NCI-H1092 (cell line): Measurements from ENCODE around the gene ASIC4.
A peak's percentile ranks its signal among the peaks of the same experiment; 100 is the strongest.

Source experiments
- DNase-seq: peaks from one replicate; lab custom pipeline; 2025; lab: John Stamatoyannopoulos, UW

Gene ASIC4

DNA sequence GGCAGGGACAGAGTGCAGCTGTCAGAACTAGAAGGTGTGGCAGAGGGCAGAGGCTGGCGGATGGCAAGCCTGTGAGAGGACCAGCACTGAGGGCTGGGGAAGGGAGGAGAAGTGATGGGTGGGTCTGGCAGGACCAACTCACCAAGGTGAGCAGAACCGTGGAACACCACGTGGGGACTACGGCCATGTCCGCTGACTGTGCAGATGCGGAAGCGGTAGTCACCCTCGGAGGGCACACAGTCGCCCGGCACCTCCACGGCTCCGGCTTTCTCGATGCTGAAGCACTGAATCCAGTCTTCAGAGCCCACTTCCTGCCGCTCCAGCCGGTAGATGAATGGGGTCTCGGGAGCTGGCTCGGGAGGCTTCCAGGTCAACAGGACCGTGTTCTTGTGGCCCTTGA is 52.8 kb downstream of the ASIC4 start:
- no peak for DNase-seq

DNA sequence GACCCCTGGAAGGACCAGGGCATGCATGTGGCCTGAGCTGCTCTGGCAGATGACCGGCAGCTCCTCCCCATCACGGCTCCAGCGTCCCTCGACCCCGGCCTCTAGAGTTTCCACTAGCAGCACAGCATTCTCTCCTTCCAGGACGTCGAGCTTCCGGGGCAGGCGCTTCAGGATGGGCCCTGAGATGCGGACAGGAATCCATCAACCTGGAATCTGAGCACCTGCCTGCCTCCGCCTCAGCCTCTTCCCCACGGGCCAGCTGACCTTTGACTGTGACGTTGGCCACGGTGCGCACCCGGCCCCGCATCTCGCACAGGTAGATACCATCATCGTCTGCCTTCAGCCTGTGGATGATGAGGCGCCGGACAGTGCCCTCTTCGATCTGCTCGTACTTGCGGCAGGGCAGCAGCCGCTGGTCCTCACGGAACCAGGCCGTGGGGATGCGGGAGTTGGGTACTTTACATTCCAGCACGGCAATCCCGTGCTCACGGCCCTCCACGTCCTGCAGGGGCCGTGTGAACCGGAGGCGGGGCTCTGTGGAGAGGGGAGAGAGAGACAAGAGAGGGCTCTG is 53.6 kb downstream of the ASIC4 start:
- no peak for DNase-seq

DNA sequence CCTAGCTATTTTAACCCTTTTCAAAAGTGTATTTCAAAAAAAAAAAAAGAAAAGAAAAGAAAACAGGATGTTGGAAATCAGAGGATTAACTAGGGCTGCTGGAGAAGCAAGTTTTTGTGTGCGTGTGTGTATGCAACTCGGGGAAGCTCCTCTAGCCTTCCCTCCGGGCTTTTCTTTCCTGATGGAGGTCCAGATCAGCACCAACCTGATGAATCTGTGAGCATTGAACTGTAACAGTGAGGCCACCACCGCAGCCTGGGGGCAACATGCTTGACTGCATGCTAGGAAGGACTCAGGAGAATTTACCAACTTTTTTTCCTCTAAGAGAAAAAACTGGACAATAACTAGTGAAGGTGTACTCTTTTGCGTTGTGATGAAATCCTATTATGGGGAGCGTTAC is 54.8 kb downstream of the ASIC4 start:
- DNase-seq = no peak

DNA sequence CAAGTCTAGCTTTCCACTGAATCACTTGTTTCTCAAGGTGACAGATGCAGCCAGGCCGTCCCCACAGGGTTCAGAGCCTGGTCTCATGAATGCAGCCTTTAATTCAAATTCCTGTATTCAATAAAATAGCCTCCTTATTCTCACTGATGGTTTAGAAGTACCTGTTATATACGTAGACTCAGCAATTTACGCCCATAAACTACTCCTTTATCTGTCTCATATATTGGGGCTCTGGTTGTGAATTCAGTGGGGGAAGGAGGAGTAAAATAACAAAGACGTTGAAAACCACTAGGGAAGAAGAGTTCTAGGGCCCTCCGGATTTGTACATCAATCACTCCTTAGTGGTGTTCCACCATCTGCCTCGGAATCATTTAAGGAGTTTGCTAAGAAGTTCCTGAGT is 55.4 kb downstream of the ASIC4 start:
- DNase-seq = no peak

GRCh38 chr2:219570194-219570923 is 56.1 kb downstream of the ASIC4 start:
- no peak for DNase-seq

DNA sequence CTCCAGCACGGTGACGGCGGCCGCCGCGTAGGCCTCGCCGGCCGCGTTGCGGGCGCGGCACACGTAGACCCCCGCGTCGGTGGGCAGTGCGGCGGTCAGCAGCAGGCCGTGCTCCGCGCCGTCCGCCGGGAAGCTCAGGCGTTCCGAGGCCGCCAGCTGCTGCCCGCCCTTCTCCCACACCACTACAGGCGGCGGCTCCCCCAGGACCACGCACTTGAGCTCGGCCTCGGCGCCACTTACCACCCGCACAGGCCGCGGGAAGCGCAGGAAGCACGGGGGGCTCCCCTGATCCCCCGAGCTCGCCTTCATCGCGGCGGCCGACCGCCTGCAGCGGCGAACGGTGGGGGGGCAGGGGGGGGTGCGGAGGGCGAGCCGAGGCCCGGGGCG is 56.6 kb downstream of the ASIC4 start:
- no peak for DNase-seq

GRCh38 chr2:219571311-219572236 is 57.3 kb downstream of the ASIC4 start, which contains the start of gene OBSL1:
TSS of gene OBSL1 (minus strand) at chr2:219571539. CDS start at chr2:219571232, 307 bp downstream.
- peak; percentile 67 for DNase-seq

GRCh38 chr2:219572237-219573001 is 58.1 kb downstream of the ASIC4 start, which contains the start of gene INHA:
TSS of gene INHA (plus strand) at chr2:219572310. CDS start at chr2:219572375, 65 bp downstream.
- no peak for DNase-seq

DNA sequence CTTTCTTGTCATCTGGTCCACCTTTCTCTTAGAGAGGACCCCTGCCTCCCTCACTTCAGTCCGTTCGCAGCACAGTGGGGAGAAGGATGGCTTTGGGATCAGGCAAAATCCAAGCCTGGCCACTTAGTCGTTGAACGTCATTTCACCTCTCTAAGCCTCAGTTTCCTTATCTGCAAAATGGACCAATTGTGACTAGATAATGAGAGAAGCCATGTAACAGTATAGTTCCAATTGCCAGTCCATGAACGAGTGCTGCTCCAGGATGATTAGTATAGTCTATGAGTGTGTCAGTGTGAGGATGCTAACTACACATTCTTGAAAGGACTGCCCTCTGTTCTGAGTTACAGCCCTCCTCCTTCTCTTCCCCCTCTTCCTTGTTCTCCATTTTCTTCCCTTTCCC is 58.9 kb downstream of the ASIC4 start:
- no peak for DNase-seq

DNA sequence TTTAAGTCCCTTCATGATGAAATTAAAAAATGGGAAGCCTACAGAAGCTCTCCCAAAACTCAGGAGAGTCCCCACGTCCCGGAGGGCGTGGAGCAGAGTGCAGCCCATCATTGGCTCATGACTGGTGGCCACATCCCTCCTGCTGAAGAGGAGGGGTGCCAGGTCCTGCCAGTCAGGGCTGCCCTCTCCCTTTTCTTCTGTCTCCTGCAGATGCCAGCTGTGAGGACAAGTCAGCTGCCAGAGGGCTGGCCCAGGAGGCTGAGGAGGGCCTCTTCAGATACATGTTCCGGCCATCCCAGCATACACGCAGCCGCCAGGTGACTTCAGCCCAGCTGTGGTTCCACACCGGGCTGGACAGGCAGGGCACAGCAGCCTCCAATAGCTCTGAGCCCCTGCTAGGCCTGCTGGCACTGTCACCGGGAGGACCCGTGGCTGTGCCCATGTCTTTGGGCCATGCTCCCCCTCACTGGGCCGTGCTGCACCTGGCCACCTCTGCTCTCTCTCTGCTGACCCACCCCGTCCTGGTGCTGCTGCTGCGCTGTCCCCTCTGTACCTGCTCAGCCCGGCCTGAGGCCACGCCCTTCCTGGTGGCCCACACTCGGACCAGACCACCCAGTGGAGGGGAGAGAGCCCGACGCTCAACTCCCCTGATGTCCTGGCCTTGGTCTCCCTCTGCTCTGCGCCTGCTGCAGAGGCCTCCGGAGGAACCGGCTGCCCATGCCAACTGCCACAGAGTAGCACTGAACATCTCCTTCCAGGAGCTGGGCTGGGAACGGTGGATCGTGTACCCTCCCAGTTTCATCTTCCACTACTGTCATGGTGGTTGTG is 60.4 kb downstream of the ASIC4 start:
- no peak for DNase-seq

GRCh38 chr2:219575566-219576504 is 61.6 kb downstream of the ASIC4 start:
- DNase-seq = no peak

DNA sequence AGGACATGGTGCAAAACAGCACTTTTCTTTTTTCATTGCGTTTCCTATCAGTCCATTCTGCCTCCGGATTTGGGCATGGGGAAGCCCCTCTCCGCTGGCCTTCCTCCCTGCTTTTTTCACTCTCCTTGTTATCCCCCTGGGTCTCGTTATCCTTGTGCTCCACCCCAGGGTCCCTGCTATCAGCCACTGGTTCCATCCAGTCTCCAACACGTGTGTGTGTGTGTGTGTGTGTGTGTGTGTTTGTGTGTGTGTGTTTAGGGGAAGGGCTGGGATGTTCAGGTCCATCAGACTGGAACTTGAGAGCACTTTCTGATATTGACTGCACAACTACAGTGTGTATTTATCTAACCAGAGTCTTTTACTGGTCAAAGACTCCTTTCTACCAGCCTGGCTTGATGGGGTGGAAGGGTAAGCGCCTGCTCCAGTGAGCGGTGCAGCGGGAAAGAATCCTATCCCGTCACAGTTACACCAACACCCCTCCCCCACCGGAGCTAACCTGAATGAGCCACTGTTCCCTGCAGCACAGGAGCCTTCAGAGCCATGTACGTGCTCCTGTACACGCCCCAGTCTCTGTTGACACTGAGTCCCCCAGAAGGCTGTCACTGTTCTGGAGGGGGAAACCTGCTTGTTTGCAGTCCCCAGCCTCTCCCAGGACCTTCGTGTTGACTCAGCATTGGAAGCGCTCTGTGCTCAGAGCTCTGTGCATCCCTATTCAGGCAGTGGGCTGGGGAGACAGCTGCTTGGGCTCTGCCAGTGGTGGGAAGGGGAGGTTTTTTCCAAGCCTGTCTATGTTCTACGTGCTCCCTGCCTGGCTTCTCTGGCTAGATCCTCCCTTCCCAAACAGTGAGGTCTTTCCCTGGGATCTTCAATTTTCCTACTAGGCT is 62.5 kb downstream of the ASIC4 start:
- peak; percentile 16 for DNase-seq

DNA sequence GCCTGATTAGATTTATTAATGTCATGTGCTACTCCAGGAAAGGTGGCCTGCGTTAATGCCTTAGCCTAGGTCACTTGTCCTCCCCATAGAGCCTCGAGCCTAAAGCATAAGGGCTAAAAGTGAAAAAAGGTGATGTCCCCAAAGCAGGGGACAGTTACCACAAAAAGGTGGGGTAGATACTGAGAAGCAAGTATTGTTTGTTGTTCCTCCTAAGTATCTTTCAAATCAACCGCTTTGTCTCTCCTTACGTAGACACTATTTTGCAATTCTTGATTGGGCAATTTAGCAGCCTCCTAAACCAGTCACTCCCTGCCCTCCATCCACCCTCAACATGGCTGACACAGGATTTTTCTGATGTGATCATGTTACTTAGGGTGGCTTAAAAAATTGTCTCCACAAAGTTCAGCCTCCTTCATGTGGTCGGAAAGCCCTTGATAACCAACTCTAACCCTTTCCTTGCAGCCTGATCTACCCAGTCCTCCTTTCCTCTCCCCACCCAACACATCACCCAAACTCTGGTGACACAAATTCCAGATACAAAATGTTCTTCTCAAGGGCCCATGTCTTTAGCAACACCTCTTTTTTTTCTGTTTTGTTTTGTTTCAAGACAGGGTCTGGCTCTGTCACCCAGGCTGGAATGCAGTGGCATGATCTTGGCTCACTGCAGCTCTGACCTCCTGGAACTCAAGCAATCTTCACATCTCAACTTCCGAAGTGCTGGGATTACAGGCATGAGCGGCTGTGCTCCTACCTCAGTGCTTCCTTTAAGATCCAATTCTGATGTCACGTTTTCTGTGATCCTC is 64.7 kb downstream of the ASIC4 start:
- no peak for DNase-seq

DNA sequence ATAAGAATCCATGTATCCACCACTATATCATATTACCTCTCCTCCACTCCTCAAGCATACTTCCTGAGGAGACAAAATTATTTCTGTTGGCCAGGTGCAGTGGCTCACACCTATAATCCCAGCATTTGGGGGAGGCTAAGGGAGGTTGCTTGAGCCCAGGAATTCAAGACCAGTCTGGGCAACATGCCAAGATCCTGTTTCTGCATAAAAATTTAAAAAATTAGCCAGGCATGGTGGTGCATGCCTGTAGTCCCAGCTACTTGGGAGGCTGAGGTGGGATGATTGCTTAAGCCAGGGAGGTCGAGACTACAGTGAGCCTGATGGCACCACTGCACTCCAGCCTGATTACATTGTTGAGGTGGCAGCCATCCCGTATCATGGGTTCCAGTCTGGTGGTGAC is 67.1 kb downstream of the ASIC4 start:
- DNase-seq = no peak
